ENCODE data around the gene KCP. TPM values are rescaled to one million over a fixed set of nuclear protein-coding genes. Genes with fewer than 3 reads are reported as not detected.

Gene KCP
- total RNA-seq, 4 donors from 2014 or later = 0.46 to 3.3 (median 1.2) TPM

DNA sequence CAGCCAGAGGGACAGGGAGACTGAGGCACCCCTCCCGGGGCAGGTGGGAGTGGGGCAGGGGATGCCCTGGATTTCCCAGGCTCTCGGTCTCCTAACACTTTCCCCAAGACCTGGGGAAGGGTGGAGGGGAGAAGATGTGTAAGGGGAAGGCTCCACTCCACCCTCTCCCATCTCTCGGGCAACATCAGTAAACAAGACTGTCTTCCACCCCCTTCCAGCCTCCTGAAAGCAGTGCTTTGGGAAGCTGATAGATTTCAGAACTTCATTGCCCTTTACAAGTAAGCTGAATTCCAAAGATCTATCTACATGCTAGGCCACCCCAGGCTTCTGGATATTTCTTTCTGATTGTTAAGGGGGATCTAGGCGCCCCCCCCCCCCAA, 76.6 kb downstream of the KCP start:
- DNase-seq (ENCODE audit: low spot score) (no peak), ATAC-seq (ENCODE audit: low FRiP score) (no peak)
- TF ChIP-seq, protein P1, sequence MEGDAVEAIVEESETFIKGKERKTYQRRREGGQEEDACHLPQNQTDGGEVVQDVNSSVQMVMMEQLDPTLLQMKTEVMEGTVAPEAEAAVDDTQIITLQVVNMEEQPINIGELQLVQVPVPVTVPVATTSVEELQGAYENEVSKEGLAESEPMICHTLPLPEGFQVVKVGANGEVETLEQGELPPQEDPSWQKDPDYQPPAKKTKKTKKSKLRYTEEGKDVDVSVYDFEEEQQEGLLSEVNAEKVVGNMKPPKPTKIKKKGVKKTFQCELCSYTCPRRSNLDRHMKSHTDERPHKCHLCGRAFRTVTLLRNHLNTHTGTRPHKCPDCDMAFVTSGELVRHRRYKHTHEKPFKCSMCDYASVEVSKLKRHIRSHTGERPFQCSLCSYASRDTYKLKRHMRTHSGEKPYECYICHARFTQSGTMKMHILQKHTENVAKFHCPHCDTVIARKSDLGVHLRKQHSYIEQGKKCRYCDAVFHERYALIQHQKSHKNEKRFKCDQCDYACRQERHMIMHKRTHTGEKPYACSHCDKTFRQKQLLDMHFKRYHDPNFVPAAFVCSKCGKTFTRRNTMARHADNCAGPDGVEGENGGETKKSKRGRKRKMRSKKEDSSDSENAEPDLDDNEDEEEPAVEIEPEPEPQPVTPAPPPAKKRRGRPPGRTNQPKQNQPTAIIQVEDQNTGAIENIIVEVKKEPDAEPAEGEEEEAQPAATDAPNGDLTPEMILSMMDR (IDR thresholded peaks at IDR 0.05) = no peak

DNA sequence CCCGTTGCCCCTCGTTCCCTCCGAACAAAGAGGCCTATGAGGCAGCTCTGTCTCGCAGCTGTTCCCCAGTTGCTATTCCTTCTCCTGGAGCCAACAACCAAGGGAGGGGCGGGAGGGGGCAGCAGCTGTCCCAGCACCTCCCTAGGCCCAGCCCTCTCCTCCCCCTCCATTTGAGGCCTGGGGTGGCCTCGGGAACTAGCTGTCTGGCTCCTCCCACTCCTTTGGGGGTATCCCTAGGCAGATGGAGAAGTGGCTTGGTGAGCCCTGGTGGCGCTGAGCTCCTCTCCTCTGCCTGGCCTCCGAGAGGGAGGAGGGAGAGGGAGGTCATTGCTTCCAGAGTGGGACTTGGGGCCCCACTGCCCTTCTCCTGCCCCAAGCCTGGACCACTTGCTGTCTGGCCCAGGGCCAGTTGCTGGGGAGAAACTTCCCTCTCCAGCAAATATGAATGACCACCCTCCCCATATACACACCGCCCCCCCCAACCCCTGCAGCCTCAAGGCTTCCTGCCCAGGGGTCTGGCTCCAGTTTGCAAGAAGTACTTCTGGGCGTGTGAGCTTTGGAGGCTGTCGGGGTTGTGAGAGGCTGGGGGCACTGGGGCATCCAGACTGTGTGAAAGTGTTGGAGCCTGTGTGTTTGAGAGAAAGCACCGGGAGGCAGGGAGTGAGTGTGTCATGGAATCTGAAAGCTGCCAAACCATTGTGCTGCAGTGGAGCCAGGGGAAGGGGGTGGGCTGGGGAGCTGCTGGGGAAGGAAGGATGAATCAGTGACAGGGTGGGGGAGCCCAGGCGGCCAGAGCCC, 77.2 kb downstream of the KCP start:
- ATAC-seq (ENCODE audit: low FRiP score) (peak; percentile 17), DNase-seq (ENCODE audit: low spot score) (no peak)
- TF ChIP-seq, protein P1 (IDR thresholded peaks at IDR 0.05) = no peak

DNA sequence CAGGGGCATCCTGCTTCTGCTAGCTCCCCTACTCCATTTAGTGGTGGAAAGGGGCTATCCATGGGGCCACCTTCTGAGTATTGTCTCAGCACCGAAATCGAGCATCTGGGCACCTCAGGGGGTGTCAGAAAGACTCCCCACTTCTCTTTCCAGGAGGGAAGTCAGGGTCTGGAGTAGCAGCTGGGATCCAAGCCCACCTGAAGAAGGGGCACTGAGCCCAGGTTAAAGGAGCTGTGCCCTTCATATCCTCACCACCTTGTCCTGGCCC, 77.7 kb downstream of the KCP start:
- DNase-seq (ENCODE audit: low spot score) = no peak
- TF ChIP-seq, protein P1 (IDR thresholded peaks at IDR 0.05) = no peak
- ATAC-seq (ENCODE audit: low FRiP score) = no peak

DNA sequence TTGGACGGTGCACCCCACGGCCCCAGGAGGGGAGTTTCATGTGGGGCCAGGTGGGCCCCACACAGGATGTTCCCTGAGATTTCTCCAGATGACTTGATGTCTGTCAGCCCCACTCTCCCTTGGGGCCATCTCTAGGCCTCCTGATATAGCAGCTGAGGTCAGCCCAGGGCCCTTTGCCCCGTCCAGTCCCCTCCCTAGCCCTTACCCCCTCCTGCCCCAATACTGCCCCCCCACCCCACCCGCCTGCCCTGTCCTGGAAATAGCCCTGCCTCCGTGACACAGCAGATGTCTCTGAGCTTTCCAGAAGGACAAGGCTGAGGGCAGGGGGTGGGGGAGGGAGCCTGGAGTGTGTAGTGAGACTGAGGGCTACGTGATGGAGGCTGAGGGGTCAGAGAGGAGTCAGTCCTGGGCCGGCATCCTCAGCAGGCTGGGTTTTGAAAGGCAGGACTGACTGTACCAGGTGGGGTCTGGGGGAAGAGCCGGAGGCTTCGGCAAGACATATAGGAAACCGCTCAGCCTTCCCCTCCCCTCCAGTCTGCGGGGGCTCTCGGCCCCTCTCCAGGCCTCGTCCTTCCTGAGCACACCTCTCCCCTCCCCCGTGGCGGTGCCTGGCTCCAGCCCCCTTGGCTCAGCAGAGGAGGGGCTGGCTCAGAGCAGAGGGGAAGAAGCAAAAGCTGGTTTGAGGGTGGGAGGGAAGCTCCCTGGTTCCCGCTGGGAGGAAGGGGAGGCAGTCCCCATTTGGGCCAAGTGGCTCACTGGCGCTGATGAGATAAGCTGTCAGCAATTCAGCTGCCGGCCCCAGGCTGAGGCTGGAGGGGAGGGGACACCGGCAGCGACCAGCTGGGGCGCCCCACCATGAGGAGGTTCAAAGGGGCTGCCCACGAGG, 78.3 kb downstream of the KCP start:
- DNase-seq (ENCODE audit: low spot score) (no peak), ATAC-seq (ENCODE audit: low FRiP score) (peak; percentile 4)

DNA sequence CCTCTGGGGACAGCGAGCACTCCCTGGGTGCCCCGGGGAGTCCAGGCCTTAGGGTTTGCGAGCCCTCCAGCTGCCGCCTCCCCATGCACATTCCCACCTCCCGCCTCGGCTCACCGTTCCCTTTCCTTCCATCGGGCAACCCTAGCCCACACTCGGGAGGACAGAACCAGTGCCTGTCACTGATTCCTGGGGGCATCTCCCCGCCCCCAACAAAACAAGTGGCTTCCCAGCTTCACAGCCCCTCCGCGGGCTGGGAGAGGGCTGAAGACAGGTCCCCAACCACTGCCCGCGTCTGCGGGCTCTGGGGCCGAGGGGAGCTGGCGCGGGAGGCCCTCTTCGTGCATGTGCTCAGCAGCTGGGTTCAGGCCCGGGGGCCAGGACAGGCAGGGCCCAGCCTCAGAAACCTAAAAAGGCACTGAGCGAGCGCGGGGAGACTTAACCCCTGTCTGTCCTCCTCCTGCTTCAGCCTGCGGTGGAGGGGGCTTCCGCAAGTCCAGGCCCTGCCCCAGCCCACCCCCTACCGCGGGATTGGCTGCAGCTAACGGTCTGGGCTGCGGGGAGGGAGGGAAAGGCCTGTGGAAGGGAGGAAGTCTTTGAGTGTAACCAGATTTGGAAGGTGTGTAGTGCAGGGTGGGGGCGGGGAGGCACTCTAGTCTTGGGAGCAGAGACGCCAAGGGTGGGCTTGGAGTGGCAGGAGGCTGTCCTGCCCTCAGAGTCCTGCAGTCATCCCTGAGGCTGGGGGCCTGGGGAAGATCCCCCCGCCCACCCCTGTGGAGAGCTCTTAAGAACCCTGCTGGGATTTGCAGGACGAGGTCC, 79.1 kb downstream of the KCP start:
- no peak for ATAC-seq (ENCODE audit: low FRiP score)
- TF ChIP-seq, protein P1 (IDR thresholded peaks at IDR 0.05) = no peak
- DNase-seq (ENCODE audit: low spot score) = no peak

More for the DNA sequence above, 78.3 kb downstream of the KCP start:
- TF ChIP-seq, protein P1 (IDR thresholded peaks at IDR 0.05) = no peak

DNA sequence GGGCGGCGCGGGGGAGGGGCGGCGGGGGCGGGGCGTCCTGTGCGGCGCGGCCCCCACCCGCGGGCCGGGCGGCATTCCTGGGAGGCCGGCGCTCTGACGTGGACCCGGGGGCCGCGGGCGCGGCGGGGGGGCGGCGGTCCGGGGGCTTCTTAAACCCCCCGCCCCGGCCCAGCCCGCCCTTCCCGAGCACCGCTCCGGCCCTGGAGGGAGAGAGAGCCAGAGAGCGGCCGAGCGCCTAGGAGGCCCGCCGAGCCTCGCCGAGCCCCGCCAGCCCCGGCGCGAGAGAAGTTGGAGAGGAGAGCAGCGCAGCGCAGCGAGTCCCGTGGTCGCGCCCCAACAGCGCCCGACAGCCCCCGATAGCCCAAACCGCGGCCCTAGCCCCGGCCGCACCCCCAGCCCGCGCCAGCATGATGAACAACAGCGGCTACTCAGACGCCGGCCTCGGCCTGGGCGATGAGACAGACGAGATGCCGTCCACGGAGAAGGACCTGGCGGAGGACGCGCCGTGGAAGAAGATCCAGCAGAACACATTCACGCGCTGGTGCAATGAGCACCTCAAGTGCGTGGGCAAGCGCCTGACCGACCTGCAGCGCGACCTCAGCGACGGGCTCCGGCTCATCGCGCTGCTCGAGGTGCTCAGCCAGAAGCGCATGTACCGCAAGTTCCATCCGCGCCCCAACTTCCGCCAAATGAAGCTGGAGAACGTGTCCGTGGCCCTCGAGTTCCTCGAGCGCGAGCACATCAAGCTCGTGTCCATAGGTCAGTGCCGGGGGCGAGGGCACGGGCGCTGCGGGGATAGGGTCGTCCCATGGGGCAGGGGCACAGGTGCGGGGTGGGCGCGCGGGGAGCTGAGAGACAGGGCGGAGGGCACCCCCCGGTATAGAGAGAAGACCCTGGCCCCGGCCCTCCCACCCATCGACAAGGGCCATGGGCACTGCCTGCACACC, 80.0 kb downstream of the KCP start, which contains the start of gene FLNC:
Gene FLNC (plus strand): TSS at position 176 of the 947 bp plus-strand sequence. CDS start 232 bp downstream, at position 408.
- TF ChIP-seq, protein P1 (IDR thresholded peaks at IDR 0.05) = no peak
- ATAC-seq (ENCODE audit: low FRiP score) (peak; percentile 25), DNase-seq (ENCODE audit: low spot score) (no peak)

Measured in omental fat pad (tissue), 4 donors.